ENCODE results near the gene RPTOR.

Gene RPTOR

DNA sequence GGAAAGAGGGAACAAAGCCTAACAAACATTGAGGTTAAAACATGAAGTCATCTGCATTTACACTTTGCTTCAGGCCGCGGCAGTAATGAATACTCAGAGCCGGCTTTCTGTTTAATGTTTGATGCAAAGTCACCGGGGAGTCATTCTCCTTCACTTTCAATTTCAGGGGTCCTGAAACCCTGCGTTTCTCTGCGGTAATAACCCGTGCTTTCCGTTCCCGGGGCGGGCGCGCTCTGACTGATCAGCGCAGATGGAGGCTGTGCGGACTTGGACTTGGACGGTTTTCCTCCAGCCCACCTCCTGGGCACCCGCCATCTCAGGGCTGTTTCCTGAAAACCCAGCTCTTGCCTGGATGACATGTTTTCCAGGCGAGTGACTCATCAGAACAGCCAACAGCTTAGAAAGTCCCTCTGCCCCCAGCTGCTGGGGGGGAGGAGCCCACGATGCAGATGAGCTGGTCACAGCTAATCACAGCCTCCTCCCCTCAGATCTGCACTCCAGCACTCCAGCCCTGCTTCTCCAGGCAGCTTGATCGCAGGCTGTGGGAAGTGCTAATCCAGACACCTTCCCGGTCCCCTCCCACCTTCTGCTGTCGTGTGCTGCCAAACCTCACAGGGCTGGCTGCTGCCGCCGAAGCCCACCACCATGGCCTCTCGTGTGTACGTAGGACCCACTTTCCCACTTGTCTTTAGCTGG is 288.4 kb downstream of the RPTOR start:
- DNase-seq (ENCODE audit: low spot score) = peak; percentile 96

DNA sequence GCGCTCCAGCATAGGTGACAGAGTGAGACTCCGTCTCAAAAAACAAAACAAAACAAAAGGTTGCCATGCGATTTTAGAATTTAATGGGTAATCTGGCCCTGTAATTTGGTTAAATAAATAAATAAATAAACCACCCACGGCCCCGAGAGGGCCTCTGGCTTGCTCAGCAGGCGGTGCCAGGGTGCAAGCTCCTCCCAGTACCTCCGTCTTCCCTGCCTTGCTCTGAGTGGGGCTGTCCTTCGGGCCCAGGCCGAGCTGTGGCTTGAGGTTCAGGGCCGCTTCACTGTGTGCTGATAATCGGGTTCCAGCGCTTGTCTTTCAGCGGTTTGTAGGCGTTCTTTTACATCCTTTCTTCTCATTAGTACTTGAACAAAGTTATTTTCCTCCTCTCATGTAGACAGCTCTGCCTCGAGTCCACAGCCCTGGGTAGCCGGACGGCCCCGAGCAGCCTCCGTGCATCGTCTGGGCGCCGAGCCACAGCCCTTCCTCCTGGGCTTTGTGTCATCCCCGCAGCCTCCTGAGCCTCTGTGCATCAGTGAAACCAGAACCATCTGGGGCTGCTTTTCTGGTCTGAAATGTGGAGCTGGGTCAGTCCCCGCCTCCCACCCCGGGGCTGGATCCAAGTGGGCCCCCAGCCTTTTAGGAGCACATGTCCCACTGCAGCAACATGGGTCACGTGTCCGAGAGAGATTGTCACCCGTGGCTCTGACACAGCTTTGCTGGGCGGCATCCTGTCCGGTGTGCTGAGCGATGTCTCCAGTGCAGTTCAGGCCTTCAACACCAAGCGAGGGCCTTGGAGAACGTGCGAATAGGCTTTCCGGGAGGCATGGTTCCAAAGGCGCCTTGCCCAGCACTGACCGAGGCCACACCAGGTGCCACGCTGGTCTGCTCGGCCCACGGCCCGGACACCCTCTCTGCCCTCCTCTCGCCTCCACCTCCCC is 289.6 kb downstream of the RPTOR start:
- DNase-seq (ENCODE audit: low spot score) = no peak

DNA sequence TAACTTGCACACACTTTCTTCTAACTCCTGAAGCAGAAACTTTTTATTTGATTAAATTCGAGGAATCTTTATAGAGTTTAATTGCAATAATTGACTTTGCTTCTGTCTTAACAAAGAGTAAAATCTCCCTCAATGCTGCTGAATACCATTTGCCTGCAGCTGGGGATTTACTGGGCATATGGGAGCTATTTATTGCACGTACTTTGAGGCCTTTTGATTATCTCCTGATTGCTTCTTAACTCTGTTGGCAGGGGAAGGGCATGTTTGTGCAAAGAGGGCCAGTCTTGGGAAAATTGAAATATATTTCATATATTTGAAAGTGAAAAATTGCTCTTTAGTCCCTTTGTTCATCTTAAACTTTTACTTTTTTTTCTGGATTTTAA is 290.2 kb downstream of the RPTOR start:
- DNase-seq (ENCODE audit: low spot score) = no peak

DNA sequence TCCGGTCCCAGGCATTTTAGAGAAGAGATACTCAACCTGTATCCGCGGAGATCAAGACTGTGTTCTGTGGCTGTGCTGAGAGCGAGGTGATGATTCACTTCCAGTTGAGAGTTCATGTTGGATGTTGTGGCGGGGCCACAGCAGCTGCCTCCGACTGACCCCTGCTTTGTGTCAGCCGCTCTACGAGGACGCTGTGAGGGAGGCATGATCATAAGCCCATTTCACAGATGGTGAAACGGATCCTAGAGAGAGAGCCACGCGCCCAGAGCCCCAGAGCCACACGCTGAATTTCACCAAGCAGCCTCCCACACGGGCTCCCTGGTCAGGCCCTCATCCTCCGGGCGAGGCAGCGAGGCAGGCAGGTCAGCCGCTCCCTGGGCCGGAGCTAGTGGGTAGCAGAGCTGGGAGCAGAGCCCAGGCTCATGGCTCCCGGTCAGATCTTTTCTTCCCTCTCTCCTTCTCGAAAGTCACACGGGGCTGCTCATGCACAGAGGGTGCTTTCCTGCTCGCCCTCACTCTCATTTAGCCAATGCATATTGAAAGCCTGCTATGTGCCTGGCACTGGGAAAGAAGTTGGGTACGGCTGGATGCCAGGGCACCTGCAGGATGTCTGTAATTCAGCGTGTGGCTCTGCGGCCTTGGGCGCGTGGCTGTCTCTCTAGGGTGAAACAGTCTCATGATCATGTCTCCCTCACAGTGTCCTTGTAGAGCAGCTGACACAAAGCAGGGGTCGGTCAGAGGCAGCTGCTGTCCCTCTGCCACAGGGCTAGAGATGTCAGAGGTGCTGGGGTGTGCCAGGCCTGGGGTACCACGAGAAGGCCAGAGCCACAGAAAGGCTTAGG is 291.4 kb downstream of the RPTOR start:
- no peak for DNase-seq (ENCODE audit: low spot score)

DNA sequence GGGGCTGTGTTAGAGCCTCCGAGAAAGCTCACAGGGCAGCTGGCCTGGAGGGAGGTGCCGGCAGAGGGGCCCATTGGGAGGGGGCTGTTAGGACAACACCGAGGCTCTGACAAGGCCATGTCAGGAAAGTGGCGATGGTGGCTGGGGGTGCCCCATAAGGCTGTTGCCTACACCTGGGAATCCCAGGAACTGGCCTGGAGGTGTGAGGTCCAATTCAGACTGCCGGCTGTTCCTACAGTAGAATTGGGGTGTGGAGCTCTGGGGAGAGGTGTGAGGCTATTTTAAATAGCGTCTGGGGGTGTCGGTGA is 292.0 kb downstream of the RPTOR start:
- DNase-seq (ENCODE audit: low spot score) = no peak

DNA sequence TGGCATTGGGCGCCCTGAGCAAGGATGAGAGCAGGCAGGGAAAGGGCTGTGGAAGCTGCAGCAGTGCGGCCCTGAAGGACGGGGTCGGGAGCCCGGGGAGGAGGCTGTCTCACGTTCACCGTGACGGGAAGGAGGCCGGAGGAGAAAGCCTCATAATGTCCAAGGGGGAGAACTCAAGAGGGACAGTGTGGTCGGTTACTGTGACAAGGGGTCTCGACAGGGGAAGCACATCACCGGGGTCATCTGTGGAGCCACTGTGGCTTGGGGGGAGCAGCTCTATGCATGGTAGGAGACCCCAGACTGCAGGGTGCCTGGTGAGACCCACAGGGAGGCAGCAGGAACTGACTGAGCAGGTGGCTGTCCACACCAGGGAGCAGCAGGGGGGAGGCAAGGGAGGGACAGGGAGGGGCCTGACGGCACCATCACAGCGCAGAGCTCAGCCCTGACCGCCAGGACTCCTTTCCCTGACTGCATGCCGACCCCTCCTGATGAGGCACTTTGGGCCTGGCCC is 292.4 kb downstream of the RPTOR start:
- no peak for DNase-seq (ENCODE audit: low spot score)

DNA sequence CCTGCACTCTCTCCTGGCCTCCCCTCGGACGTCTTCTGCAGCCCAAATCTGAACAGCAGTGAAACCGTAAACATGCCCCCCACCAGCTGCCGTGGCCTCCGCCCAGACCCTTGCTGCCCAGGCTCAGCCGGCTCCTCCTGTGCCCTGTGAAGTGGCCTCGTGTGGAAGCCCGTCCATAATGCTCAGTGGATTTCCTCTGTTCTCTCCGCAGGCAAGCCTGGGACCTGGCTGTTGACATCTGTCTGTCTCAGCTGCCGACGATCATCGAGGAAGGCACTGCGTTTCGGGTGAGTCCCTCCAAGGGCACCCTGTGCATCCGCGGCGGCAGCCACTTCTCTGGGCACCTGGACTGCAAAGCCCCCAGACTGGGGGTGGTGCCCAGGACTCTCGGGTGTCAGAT is 293.1 kb downstream of the RPTOR start:
- no peak for DNase-seq (ENCODE audit: low spot score)

DNA sequence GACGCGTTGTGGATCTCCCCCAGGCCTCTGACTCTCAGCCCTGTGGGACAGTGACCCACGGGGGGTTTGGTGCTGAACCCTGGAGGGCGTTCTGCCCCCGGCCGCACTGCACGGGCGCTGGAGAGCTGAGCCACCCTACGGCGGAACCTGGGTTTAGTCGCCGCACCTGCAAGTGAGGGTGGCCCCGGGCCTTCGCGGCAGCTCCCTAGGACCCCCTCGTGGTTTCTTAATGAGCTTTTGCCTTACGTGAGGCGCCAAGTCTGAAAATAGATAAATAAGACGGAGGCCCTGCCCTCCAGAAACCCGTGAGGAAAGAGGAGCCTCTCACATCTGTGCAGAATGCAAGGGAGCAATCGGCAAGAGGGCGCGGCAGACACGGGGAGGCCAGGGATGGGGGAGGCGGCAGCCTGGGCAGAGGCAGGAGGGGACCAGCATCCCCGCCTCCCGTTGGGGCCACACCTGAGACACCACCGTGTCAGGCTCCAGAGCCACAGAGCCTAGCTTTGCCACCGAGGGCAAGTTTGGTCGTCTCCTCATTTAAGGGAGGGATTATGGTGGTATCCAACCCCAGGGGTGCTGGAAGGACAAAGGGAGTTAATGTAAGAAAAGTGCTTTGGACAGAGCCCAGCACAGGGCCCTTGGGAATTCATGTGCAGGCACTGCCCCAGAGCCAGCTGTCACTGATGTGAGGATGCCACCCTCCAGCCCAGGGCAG is 293.8 kb downstream of the RPTOR start:
- DNase-seq (ENCODE audit: low spot score) = no peak

DNA sequence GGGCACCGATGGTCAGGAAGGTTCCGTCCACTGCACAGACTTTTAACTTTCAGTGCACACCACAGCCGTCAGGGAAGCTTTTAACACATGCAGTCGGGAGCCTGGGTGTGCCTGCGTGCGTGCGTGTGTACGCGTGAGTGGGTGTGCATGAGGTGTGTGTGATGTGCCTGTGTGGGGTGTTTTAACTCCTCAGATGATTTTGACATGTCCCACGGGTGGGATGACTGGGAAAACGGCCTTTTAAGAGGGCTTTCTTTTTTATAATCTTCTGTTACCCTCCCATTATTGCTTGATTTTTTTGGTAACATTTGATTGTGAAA is 294.3 kb downstream of the RPTOR start:
- no peak for DNase-seq (ENCODE audit: low spot score)

DNA sequence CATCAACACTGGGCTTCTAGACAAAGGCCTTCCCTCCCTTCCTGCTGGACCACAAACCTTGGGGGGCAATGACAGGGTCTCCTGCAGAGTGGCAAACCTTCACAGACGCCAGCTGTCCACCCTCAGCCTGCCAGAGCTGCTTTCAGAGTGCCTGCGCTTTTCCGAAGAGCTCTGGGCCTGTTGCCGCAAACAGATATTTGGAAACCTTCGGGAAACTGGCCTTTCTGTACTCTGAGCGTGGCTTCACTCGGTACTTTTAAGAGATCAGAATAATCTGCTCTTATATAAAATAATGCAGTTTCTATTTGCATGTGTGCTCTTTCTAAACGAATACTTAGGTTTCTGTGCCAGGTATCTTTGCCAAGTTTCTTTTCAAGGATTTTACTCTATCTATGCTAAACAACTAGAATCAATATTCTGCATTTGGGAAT is 294.9 kb downstream of the RPTOR start:
- DNase-seq (ENCODE audit: low spot score) = no peak

DNA sequence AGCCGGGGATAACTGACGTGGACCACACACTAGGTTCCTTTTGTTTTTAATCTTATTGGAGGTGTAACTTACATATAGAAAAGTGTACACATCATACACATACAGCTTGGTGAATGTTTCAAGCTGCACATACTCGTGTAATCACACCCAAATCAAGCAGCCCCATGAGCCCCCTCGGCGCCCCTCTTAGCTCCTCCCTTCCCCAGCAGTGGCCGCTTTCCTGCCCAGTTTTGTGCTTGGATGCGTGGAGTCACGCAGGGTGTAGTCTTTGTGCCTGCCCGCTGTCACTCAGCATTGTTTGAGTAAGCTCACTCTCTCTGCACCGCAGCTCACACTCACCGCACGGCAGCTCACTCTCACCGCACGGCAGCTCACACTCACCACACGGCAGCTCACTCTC is 295.3 kb downstream of the RPTOR start:
- no peak for DNase-seq (ENCODE audit: low spot score)

DNA sequence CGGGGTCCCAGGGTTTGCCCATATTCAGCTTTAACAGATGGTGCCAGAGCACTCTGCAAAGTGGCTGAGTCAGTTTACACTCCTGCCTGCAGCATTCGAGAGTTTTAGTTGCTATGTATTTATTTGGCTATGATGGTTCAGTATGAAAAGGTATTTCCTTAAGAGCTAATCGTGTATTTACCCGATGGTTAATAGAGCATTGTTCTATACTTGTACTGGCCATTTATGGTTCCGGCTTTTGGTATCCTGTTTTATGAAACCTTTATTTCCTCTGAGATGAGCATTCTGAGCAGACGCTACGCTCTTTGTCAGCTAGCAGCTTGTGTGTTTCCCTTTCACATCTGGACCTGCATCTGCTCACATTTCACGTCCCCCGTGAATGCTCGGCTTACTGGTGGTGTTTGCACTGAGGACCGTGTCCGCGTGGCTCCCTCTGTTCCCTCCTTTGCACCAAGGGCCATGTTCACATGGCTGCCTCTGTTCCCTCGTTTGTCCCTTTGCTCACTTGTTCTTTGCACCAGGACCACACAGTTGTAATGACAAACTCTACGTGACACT is 297.9 kb downstream of the RPTOR start:
- no peak for DNase-seq (ENCODE audit: low spot score)

DNA sequence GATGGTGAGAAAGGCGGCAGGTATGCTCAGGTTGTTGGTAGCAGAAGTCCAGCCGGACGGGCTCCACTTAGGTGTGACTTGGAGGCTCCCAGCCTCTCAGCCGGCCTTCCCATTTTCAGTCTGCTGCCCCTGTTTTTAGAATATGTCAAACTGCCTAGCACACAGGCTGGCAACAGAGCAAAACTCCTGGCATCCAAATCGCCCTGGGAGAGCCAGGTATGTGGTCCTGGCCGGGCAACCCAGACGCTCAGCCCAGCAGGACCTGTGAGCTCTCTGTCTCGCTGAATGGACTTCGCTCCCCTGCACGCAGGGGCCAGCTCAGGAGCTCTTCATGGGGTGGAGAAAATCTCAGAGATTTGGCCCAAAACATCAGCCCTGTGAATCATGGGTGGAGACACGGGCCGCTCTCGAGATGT is 299.1 kb downstream of the RPTOR start:
- no peak for DNase-seq (ENCODE audit: low spot score)

DNA sequence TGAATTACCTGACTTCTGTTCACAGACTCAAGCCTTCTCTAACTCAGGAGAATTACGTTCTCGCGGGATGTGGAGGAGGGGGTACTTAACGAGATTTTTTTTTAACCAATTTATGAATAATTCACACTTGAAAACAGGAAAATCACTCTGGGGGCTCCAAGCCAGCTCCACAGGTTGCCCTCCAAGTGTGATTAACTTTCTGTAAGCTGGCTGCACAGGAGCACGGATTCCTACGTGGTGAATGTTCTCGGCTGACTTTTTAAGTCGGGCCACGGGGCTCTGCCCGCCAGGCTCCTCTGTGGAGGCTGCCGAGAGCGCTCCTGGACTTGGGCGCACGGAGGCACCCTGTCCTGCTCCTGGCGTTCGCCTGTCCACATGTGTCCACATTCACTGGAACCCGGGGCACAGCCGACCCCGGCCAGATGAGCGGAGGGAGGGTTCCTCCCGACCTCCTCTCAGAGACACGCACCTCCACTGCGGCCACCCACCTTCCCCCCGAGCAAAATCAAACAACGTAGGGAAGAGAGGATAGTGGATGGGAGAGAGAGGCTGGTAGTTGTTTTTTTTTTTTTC is 299.9 kb downstream of the RPTOR start:
- no peak for DNase-seq (ENCODE audit: low spot score)

DNA sequence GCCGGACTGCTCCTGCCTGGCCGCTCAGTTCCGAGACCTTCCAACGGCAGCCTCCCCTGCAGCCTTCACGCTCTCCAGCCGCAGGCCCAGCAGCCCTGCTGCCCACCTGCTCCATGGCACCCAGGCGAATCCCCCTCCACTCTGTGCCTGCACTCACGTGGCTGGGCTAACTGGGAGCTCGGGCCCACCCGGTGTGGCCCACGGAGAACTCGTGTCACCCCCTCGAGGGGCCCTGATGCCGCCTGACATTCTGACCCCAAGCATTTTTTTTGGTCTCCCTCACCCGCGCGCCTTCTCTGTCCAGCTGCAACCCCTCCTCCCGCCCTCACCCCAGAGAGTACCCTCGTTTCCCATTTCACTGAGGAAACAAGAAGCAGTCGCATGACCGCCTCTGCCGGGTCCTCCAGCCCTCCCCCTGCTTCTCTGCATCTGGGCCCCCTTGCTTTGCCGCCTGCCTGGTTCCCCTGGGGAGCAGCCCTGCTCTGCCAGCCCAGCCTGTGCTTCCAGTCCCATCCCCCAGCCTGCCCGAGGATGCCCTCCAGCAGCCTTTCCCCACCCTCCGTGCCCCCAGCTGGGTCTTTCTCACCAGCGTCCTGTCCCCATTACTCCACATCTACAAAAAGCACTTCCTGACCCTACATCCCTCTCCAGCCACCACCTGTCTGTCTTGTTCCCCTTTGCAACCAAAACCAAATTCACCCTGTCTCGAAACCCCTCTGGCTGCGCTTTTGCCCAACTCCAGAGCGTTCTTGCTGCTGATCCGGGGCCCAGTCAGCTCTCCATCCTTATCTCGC is 300.6 kb downstream of the RPTOR start:
- DNase-seq (ENCODE audit: low spot score) = no peak

DNA sequence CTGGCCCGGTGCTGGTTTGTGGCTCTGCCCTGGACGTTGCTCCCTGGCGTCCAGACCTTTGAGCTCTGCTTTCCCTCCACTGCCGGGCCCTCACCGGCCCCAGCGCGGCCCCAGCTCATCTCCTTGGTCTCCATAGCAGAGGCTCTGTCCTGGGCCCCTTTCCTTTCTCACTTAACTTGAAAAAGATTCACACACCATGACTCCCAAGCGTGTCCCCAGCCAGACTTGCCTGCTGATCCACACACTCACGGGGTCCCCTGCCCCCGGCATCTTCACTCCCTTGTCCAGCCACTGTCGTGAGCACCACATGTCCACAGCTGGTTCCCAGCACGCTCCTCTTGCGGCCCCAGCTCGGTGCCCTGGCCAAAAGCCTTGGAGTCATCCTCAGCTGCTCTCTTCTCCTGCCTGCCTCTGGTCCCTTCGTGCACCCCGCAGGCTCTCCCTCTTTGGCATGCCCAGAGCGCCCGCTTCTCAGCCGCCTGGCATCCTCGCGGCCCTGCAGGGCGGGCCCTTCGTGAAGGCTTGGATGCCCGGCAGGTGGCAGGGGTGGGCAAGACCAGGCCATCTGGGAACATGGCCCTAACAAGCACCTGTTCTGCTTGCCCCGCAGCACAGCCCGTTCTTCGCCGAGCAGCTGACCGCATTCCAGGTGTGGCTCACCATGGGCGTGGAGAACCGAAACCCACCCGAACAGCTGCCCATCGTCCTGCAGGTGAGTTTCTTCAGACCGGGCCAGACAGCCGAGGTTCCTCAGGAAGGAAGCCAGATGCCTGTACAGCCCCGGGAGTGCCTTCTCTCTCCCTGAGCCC is 301.4 kb downstream of the RPTOR start:
- DNase-seq (ENCODE audit: low spot score) = no peak

DNA sequence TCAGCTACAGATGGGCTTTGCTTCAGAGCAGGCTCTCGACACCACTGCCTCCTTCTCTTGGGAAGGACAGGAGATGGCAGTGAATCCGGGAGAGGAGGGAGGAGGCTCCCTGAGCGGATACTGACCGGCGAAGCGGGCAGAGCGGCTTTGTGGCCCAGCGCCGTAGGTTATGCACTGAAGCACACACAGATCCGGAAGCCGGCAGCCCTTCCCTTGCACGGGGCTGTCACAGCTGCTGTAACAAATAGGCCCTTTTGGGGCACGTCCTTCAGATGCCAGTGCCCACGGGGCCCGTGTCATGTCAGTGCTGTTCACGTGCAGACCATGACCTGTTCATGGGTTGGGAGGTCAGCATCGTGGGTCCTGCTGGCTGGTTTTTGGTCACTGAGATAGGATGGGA is 302.3 kb downstream of the RPTOR start:
- DNase-seq (ENCODE audit: low spot score) = no peak

DNA sequence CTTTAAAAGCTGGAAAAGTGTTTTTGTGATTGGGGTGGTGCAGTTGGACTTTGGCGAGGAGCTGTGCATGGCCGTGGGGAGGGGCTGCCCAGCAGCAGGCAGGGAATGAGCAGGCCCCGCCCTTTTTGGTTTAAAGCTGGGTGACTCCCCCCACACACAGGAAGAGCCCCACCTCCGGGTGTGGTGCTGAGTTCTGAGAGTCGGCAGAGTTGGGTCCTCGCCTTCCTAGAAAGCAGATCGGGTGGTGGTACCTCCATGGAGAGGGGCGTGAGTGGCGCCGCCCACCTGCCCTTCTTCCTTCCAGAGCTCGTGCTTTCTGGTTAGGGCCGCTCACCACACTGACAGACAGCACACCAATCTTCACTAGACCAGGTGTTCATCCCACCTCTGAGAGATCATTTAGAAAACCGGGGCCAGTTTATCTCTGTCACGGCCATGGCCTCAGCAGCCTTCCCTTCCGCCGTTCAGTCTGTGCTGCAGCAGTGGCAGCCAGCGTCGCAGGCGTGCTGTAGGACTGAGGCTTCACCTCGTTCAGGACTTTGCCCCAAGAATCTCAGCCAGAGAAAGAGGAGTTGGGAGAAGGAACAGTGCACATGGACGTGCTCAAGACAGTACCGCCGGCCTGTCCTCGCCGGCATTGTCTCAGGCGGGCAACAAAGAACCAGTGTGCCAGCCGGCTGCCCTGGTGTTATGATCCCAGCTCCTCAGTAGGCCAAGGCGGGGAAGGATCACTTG is 303.0 kb downstream of the RPTOR start:
- no peak for DNase-seq (ENCODE audit: low spot score)

All from COLO829 (cell line).